Forelimb muscle (tissue), 1 donor: ENCODE results near the gene IL2. TPM values are rescaled to one million over a fixed set of nuclear protein-coding genes. Genes with fewer than 3 reads are reported as not detected.

Source experiments
- DNase-seq: peaks from one replicate; pipeline ENCODE4 v3.0.0-alpha.2; 2013; ENCODE audit warnings: low read depth
- polyA plus RNA-seq: library from polyadenylated mRNA; unstranded; fragments of 120-200 nt; gene quantifications from one replicate; pipeline ENCODE4 v1.2.1, GENCODE V29; 2013; ENCODE audit not compliant: insufficient read length

Gene IL2
- polyA plus RNA-seq: not detected

- DNase-seq: no peak
These were observed at the start of gene IL2 for GRCh38 chr4:122456231-122457116. Gene IL2, minus strand, starts transcription at chr4:122456725. Its CDS starts 285 bp downstream, at chr4:122456440.

GRCh38 chr4:122503214-122503613 is 46.7 kb upstream of the IL2 start:
- DNase-seq: no peak

GRCh38 chr4:122500852-122501501 is 44.5 kb upstream of the IL2 start:
- no peak for DNase-seq

GRCh38 chr4:122489061-122489460 is 32.5 kb upstream of the IL2 start:
- no peak for DNase-seq

- no peak for DNase-seq
These were observed 27.0 kb upstream of the IL2 start for GRCh38 chr4:122483481-122483880.

- no peak for DNase-seq
These were observed 25.4 kb upstream of the IL2 start for GRCh38 chr4:122481766-122482405.

GRCh38 chr4:122480655-122481487 is 24.3 kb upstream of the IL2 start:
- no peak for DNase-seq

GRCh38 chr4:122479935-122480416 is 23.5 kb upstream of the IL2 start:
- no peak for DNase-seq

GRCh38 chr4:122476745-122477144 is 20.2 kb upstream of the IL2 start:
- no peak for DNase-seq

GRCh38 chr4:122476126-122476525 is 19.6 kb upstream of the IL2 start:
- DNase-seq: no peak

- no peak for DNase-seq
These were observed 18.7 kb upstream of the IL2 start for GRCh38 chr4:122475233-122475632.

GRCh38 chr4:122469457-122469856 is 12.9 kb upstream of the IL2 start:
- no peak for DNase-seq

- DNase-seq: no peak
These were observed 2.1 kb upstream of the IL2 start for GRCh38 chr4:122458625-122459024.

GRCh38 chr4:122453384-122453995 is 3.0 kb downstream of the IL2 start:
- DNase-seq: no peak

GRCh38 chr4:122450847-122451246 is 5.7 kb downstream of the IL2 start:
- no peak for DNase-seq

GRCh38 chr4:122434285-122434684 is 22.2 kb downstream of the IL2 start:
- DNase-seq: no peak

- no peak for DNase-seq
These were observed 25.2 kb downstream of the IL2 start for GRCh38 chr4:122431351-122431750.

- DNase-seq: no peak
These were observed 33.3 kb downstream of the IL2 start for GRCh38 chr4:122423246-122423645.

GRCh38 chr4:122412547-122412946 is 44.0 kb downstream of the IL2 start:
- DNase-seq: no peak

GRCh38 chr4:122403861-122404260 is 52.7 kb downstream of the IL2 start:
- DNase-seq: no peak
